IPS-NIHi7 (cell line): ENCODE results near the gene C19orf25.
A peak's percentile ranks its signal among the peaks of the same experiment; 100 is the strongest.
"Not testable (repeated sequence)": the region's sequence is repeated elsewhere in the genome, so short reads cannot be mapped to it uniquely, and the experiment has no call there.

ENCODE experiments used
- DNase-seq: peaks from one replicate; pipeline ENCODE4 v3.0.0; 2012; ENCODE audit warnings: mixed read lengths; ENCODE audit errors: extremely low spot score

C19orf25 gene

GRCh38 chr19:1478934-1479707 lies at the start of gene C19orf25:
C19orf25 (minus strand) TSS chr19:1479215; CDS start chr19:1478903, 312 bp downstream.
- DNase-seq = peak; percentile 94

- DNase-seq = no peak
Measured at GRCh38 chr19:1527650-1528309, 48.8 kb upstream of the C19orf25 start.

GRCh38 chr19:1526979-1527649 lies 48.1 kb upstream of the C19orf25 start:
- DNase-seq = no peak

GRCh38 chr19:1526066-1526778 lies 47.2 kb upstream of the C19orf25 start:
- DNase-seq = no peak

GRCh38 chr19:1525343-1525742 lies 46.3 kb upstream of the C19orf25 start:
- DNase-seq = no peak

GRCh38 chr19:1524972-1525325 lies 45.9 kb upstream of the C19orf25 start:
- no peak for DNase-seq

- no peak for DNase-seq
Measured at GRCh38 chr19:1524287-1524971, 45.4 kb upstream of the C19orf25 start.

GRCh38 chr19:1523412-1524286 lies 44.6 kb upstream of the C19orf25 start, which contains the start of gene PLK5:
PLK5 (plus strand) TSS chr19:1524077; CDS start chr19:1526997, 2,920 bp downstream.
- DNase-seq = peak; percentile 71

- DNase-seq = no peak
Measured at GRCh38 chr19:1522838-1523237, 43.8 kb upstream of the C19orf25 start.

- no peak for DNase-seq
Measured at GRCh38 chr19:1522061-1522460, 43.0 kb upstream of the C19orf25 start.

- no peak for DNase-seq
Measured at GRCh38 chr19:1521636-1522035, 42.6 kb upstream of the C19orf25 start.

GRCh38 chr19:1520203-1520780 lies 41.3 kb upstream of the C19orf25 start:
- no peak for DNase-seq

- not testable (repeated sequence) for DNase-seq
Measured at GRCh38 chr19:1519802-1520201, 40.8 kb upstream of the C19orf25 start.

GRCh38 chr19:1518471-1518870 lies 39.5 kb upstream of the C19orf25 start:
- DNase-seq = no peak

- no peak for DNase-seq
Measured at GRCh38 chr19:1516395-1516753, 37.4 kb upstream of the C19orf25 start.

- no peak for DNase-seq
Measured at GRCh38 chr19:1514986-1515721, 36.1 kb upstream of the C19orf25 start.

GRCh38 chr19:1514295-1514661 lies 35.3 kb upstream of the C19orf25 start:
- DNase-seq = no peak

GRCh38 chr19:1513499-1514294 lies 34.7 kb upstream of the C19orf25 start:
- peak; percentile 74 for DNase-seq
